ENCODE results near the gene PVALEF.

PVALEF gene

GRCh38 chr17:81167194-81167524, 1.9 kb downstream of the PVALEF start:
- no peaks in the 10 kb centered on the region for H4K20me1 ChIP-seq (ENCODE audit: insufficient read depth, low read length)
- H3K4me2 ChIP-seq (ENCODE audit: low read depth, low read length), result no peak overlapping the region
- H3K27ac ChIP-seq (ENCODE audit: low read length), result no peak overlapping the region
- TF ChIP-seq EZH2phosphoT487 (IDR thresholded peaks at IDR 0.05; ENCODE audit: low read length) (no peak), CTCF (IDR thresholded peaks at IDR 0.05; ENCODE audit: low read length) (no peak), EZH2 (optimal IDR thresholded peaks at IDR 0.05; ENCODE audit: low read depth, low read length) (no peak)
- H3K9me2 ChIP-seq (replicated peaks; ENCODE audit: insufficient read depth, low read length), result no peaks in the 10 kb centered on the region
- H3K36me3 ChIP-seq (replicated peaks; ENCODE audit: insufficient read depth, low read length), result no peaks in the 10 kb centered on the region
- peaks cover 92% of the 10 kb centered on the region for H3K27me3 ChIP-seq (replicated peaks; ENCODE audit: insufficient read depth, low read length)
- no peak for DNase-seq
- no peaks in the 10 kb centered on the region for H3K9me3 ChIP-seq (replicated peaks; ENCODE audit: insufficient read depth, low read length)
- H3F3A ChIP-seq (ENCODE audit: insufficient read depth, low read length), result no peaks in the 10 kb centered on the region
- H3K79me2 ChIP-seq (ENCODE audit: low read length), result no peaks in the 10 kb centered on the region
- H3K9ac ChIP-seq (ENCODE audit: low read length), result no peak overlapping the region
- H3K4me1 ChIP-seq (ENCODE audit: low read length), result no peaks in the 10 kb centered on the region
- no peak overlapping the region for H3K4me3 ChIP-seq (ENCODE audit: low read length)
- no peak overlapping the region for H2AFZ ChIP-seq (ENCODE audit: low read length)

GRCh38 chr17:81167638-81168037, 2.3 kb downstream of the PVALEF start:
- H3K9me3 ChIP-seq (replicated peaks; ENCODE audit: insufficient read depth, low read length), result no peaks in the 10 kb centered on the region
- no peaks in the 10 kb centered on the region for H3K79me2 ChIP-seq (ENCODE audit: low read length)
- no peak overlapping the region for H3K4me2 ChIP-seq (ENCODE audit: low read depth, low read length)
- no peaks in the 10 kb centered on the region for H3K36me3 ChIP-seq (replicated peaks; ENCODE audit: insufficient read depth, low read length)
- TF ChIP-seq EZH2 (optimal IDR thresholded peaks at IDR 0.05; ENCODE audit: low read depth, low read length) (no peak), CTCF (IDR thresholded peaks at IDR 0.05; ENCODE audit: low read length) (no peak), EZH2phosphoT487 (IDR thresholded peaks at IDR 0.05; ENCODE audit: low read length) (no peak)
- no peaks in the 10 kb centered on the region for H3K4me1 ChIP-seq (ENCODE audit: low read length)
- H2AFZ ChIP-seq (ENCODE audit: low read length), result no peak overlapping the region
- no peaks in the 10 kb centered on the region for H3K9me2 ChIP-seq (replicated peaks; ENCODE audit: insufficient read depth, low read length)
- H4K20me1 ChIP-seq (ENCODE audit: insufficient read depth, low read length), result no peaks in the 10 kb centered on the region
- H3F3A ChIP-seq (ENCODE audit: insufficient read depth, low read length), result no peaks in the 10 kb centered on the region
- no peak overlapping the region for H3K27ac ChIP-seq (ENCODE audit: low read length)
- no peak overlapping the region for H3K4me3 ChIP-seq (ENCODE audit: low read length)
- H3K27me3 ChIP-seq (replicated peaks; ENCODE audit: insufficient read depth, low read length), result peaks cover 90% of the 10 kb centered on the region
- H3K9ac ChIP-seq (ENCODE audit: low read length), result no peak overlapping the region
- no peak for DNase-seq

DNA sequence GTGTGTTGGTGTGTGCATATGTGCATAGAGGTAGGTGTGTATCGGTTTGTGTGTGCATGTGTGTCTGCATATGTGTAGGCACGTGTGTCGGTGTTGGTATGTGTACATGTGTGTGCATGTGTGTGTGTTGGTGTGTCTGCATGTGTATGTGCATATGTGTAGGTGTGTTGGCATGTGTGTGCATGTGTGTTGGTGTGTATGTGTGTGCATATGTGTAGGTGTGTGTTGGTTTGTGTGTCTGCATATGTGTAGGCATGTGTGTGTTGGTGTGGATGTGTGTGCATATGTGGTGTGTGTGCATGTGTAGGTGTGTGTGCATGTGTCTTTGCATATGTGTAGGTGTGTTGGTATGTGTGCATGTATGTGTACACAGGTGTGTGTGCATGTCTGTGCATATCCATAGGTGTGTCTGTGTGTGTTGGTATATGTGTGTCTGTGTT, 4.6 kb downstream of the PVALEF start:
- H3K36me3 ChIP-seq (replicated peaks; ENCODE audit: insufficient read depth, low read length), result no peaks in the 10 kb centered on the region
- no peaks in the 10 kb centered on the region for H3K4me1 ChIP-seq (ENCODE audit: low read length)
- H3K27me3 ChIP-seq (replicated peaks; ENCODE audit: insufficient read depth, low read length), result peaks cover 85% of the 10 kb centered on the region
- H2AFZ ChIP-seq (ENCODE audit: low read length), result no peak overlapping the region
- no peak overlapping the region for H3K9ac ChIP-seq (ENCODE audit: low read length)
- H3F3A ChIP-seq (ENCODE audit: insufficient read depth, low read length), result no peaks in the 10 kb centered on the region
- DNase-seq, result no peak
- no peak overlapping the region for H3K27ac ChIP-seq (ENCODE audit: low read length)
- no peak overlapping the region for H3K4me2 ChIP-seq (ENCODE audit: low read depth, low read length)
- H3K9me2 ChIP-seq (replicated peaks; ENCODE audit: insufficient read depth, low read length), result no peaks in the 10 kb centered on the region
- no peaks in the 10 kb centered on the region for H4K20me1 ChIP-seq (ENCODE audit: insufficient read depth, low read length)
- TF ChIP-seq CTCF (IDR thresholded peaks at IDR 0.05; ENCODE audit: low read length), result no peak
- no peak for TF ChIP-seq EZH2phosphoT487 (IDR thresholded peaks at IDR 0.05; ENCODE audit: low read length)
- no peak for TF ChIP-seq EZH2 (optimal IDR thresholded peaks at IDR 0.05; ENCODE audit: low read depth, low read length)
- no peak overlapping the region for H3K4me3 ChIP-seq (ENCODE audit: low read length)
- no peaks in the 10 kb centered on the region for H3K79me2 ChIP-seq (ENCODE audit: low read length)
- no peaks in the 10 kb centered on the region for H3K9me3 ChIP-seq (replicated peaks; ENCODE audit: insufficient read depth, low read length)

Data from MM.1S (cell line).